Erythroblast (primary cell): ENCODE data around the gene TNS1.

ENCODE experiments used
- GATA1 ChIP-seq: IDR thresholded peaks from 2 replicates; pipeline ENCODE4 v1.6.1; 2011; ENCODE audit warnings: low read depth, mild to moderate bottlenecking, control low read depth, low read length, moderate library complexity
- POLR2A ChIP-seq: IDR thresholded peaks from 2 replicates; pipeline ENCODE4 v1.6.1; 2011; ENCODE audit warnings: mild to moderate bottlenecking, low read length

DNA sequence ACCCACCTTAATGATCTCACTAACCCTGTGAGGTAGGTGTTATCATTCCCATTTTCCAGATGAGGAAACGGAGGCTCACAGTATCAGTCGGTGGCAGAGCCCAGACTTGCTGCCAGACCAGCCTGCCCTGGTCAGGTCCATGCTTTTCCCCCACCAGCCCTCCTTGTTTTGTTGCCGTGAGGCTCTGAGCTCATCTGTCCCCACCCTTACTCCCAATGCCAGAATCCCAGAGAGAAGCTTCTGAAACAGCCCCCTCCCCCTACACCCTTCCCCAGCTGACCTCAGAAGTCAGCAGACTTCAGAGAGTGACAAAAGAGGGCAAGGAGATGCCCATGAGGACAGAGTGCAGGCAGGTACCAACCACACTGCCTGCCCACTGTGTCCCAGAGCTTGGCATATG lies 20.8 kb upstream of the TNS1 start:
- no peak for TF ChIP-seq POLR2A
- no peak for TF ChIP-seq GATA1
